K562 (cell line): Measurements from ENCODE around the gene HOXD13. TPM values are rescaled to one million over a fixed set of nuclear protein-coding genes. Genes with fewer than 3 reads are reported as not detected.

Source experiments
- ATAC-seq: fragments of 200-7000 bp; cut with Tn5 transposase; 3 replicates; pipeline ENCODE4 v1.9.1; 2020; ENCODE audit warnings: moderate library complexity
- BruUV-seq: library from RNA; stranded (reverse); fragments of 400-500 nt; replicated peaks from 2 replicates; lab custom pipeline; 2021; lab: Mats Ljungman, UMichigan
- CTCF ChIA-PET: fragments of 300-600 bp; formaldehyde crosslinking; extraction: SDS; loops from one replicate; lab custom pipeline; 2021; ENCODE audit warnings: low intra/inter-chr PET ratio; lab: Yijun Ruan, JAX
- POLR2A ChIA-PET: fragments of 300-600, 350-650 bp; sonication (Branson Sonifier 250); formaldehyde crosslinking; extraction: SDS; loops from one replicate; lab custom pipeline; 2021; ENCODE audit warnings: antibody characterized with exemption, inconsistent platforms; lab: Yijun Ruan, JAX
- DNase-seq, 4 experiments: peaks; one replicate each; pipeline versions ENCODE4 v3.0.0 to v3.0.0-alpha.2; 2011 to 2018; ENCODE audit warnings: low spot score in 3 of 4, mixed read lengths in 3 of 4; ENCODE audit errors: extremely low read depth in 1 of 4
- FAIRE-seq: peaks from 2 replicates; lab custom pipeline; 2011; peaks lifted over from hg19 to GRCh38; lab: Jason Lieb, UNC
- H2AFZ ChIP-seq: 2 replicates; pipeline ENCODE4 v1.6.0; 2011; ENCODE audit warnings: low read depth, low read length, control low read depth, inconsistent platforms
- H3K27ac ChIP-seq: fragments of 200-600 bp; 3 replicates; pipeline ENCODE4 v1.8.0; 2011; ENCODE audit warnings: low read depth, mild to moderate bottlenecking, control low read depth, inconsistent platforms, low read length, moderate library complexity, mixed read lengths; ENCODE audit errors: extremely low read depth
- H3K27me3 ChIP-seq, 2 experiments: fragments of 300-600 bp in 1 of 2; 2 replicates in 1 of 2; 3 replicates in 1 of 2; pipeline versions ENCODE4 v1.6.0 to v1.8.0; 2011; ENCODE audit warnings: inconsistent platforms in 2 of 2, low read length in 2 of 2, mild to moderate bottlenecking in 1 of 2, mixed read lengths in 1 of 2, moderate library complexity in 1 of 2; ENCODE audit not compliant: control insufficient read depth in 2 of 2, insufficient read depth in 2 of 2
- H3K36me3 ChIP-seq: fragments of 300-600 bp; 3 replicates; pipeline ENCODE4 v1.8.0; 2011; ENCODE audit warnings: mild to moderate bottlenecking, low read length, inconsistent platforms; ENCODE audit not compliant: control insufficient read depth, insufficient read depth
- H3K4me1 ChIP-seq, 2 experiments: fragments of 200-600 bp in 1 of 2; replicated peaks in 1 of 2; 2 replicates in 1 of 2; 3 replicates in 1 of 2; pipeline versions ENCODE4 v1.5.1 to v1.8.0; 2011; ENCODE audit warnings: inconsistent platforms in 2 of 2, low read length in 2 of 2, mild to moderate bottlenecking in 1 of 2, mixed read lengths in 1 of 2, moderate library complexity in 1 of 2; ENCODE audit not compliant: control insufficient read depth in 2 of 2, insufficient read depth in 2 of 2
- H3K4me2 ChIP-seq: 2 replicates; pipeline ENCODE4 v1.6.1; 2011; ENCODE audit warnings: low read length, control low read depth, inconsistent platforms, mixed read lengths; ENCODE audit not compliant: insufficient read depth
- H3K4me3 ChIP-seq: fragments of 200-600 bp; sonication (generic), shearing (Covaris generic); 2 replicates; pipeline ENCODE4 v1.5.1; 2016; ENCODE audit warnings: control low read depth, inconsistent platforms
- H3K79me2 ChIP-seq: fragments of 200-600 bp; 3 replicates; pipeline ENCODE4 v1.8.0; 2011; ENCODE audit warnings: low read length, inconsistent platforms; ENCODE audit not compliant: control insufficient read depth, insufficient read depth
- H3K9ac ChIP-seq, 2 experiments: 2 replicates each; pipeline versions ENCODE4 v1.6.0 to v1.6.1; 2011; ENCODE audit warnings: low read depth in 2 of 2, low read length in 2 of 2, control low read depth in 1 of 2, inconsistent platforms in 1 of 2, mild to moderate bottlenecking in 1 of 2, mixed read lengths in 1 of 2; ENCODE audit not compliant: insufficient read depth in 1 of 2
- H3K9me1 ChIP-seq: one replicate; pipeline ENCODE4 v1.6.0; 2011; ENCODE audit warnings: inconsistent platforms, mild to moderate bottlenecking, low read length, moderate library complexity; ENCODE audit not compliant: control insufficient read depth, insufficient read depth
- H3K9me3 ChIP-seq: replicated peaks from 2 replicates; pipeline ENCODE4 v1.5.1; 2011; ENCODE audit warnings: low read depth, low read length, inconsistent platforms; ENCODE audit not compliant: control insufficient read depth, insufficient read depth
- H4K20me1 ChIP-seq: replicated peaks from 2 replicates; pipeline ENCODE4 v1.6.1; 2011; ENCODE audit warnings: low read length, inconsistent platforms, mixed read lengths; ENCODE audit not compliant: control insufficient read depth, insufficient read depth
- EWSR1 ChIP-seq: fragments of 450-650 bp; IDR thresholded peaks from 2 replicates; pipeline ENCODE4 v1.6.1; 2018; ENCODE audit warnings: borderline replicate concordance, mild to moderate bottlenecking, low read depth, moderate library complexity; ENCODE audit not compliant: partially characterized antibody
- FOXA1 ChIP-seq: fragments of 450-650 bp; IDR thresholded peaks from 2 replicates; pipeline ENCODE4 v1.6.1; 2016; ENCODE audit warnings: mild to moderate bottlenecking, borderline replicate concordance
- HEY1 ChIP-seq: fragments of 250-450 bp; sonication (Bioruptor Pico); IDR thresholded peaks from 2 replicates; pipeline ENCODE4 v1.5.0; 2020; ENCODE audit warnings: mild to moderate bottlenecking, moderate library complexity, borderline replicate concordance
- KHSRP ChIP-seq: fragments of 450-650 bp; IDR thresholded peaks from 2 replicates; pipeline ENCODE4 v1.6.1; 2017
- MCM3 ChIP-seq: fragments of 450-650 bp; IDR thresholded peaks from 2 replicates; pipeline ENCODE4 v1.6.1; 2016
- NR2C2 ChIP-seq, 2 experiments: fragments of 200-800 bp in 1 of 2; sonication (Bioruptor generic) in 1 of 2; sonication (generic) in 1 of 2; formaldehyde crosslinking in 1 of 2; IDR thresholded peaks; 2 replicates each; pipeline versions ENCODE4 v1.6.1 to v1.8.0; 2016 to 2022; ENCODE audit warnings: mild to moderate bottlenecking in 1 of 2, missing compliant biosample characterization in 1 of 2, missing genetic modification characterization in 1 of 2, missing genetic modification reagents in 1 of 2
- OTX1 ChIP-seq: fragments of 450-650 bp; formaldehyde crosslinking; IDR thresholded peaks from 2 replicates; pipeline ENCODE4 v1.4.0; 2022; ENCODE audit warnings: mild to moderate bottlenecking
- POLR2AphosphoS5 ChIP-seq: IDR thresholded peaks from 2 replicates; pipeline ENCODE4 v1.6.1; 2011; ENCODE audit warnings: mild to moderate bottlenecking, low read depth, low read length, moderate library complexity; ENCODE audit not compliant: control insufficient read depth, insufficient read depth
- ZBTB40 ChIP-seq, 2 experiments: fragments of 450-650 bp in 1 of 2; sonication (generic) in 1 of 2; formaldehyde crosslinking in 1 of 2; IDR thresholded peaks; 2 replicates each; pipeline versions ENCODE4 v1.7.1 to v1.9.0; 2016 to 2022; ENCODE audit warnings: inconsistent platforms in 1 of 2, mild to moderate bottlenecking in 1 of 2, missing genetic modification reagents in 1 of 2
- ZBTB43 ChIP-seq: sonication (generic); formaldehyde crosslinking; IDR thresholded peaks from 2 replicates; pipeline ENCODE4 v1.8.0; 2023; ENCODE audit warnings: mild to moderate bottlenecking, missing genetic modification reagents
- WGBS: fragments of 100-300 bp; shearing (Covaris generic); methylation state at CpG from one replicate; pipeline ENCODE4 v1.1.6; 2016; ENCODE audit warnings: low coverage, mixed read lengths; ENCODE audit not compliant: insufficient coverage; ENCODE audit errors: missing lambda C conversion rate; 5-methylcytosine and 5-hydroxymethylcytosine counted together
- in situ Hi-C: fragments of 300-500 bp; cut with MboI; formaldehyde crosslinking; loops from 4 replicates; pipeline ENCODE4 v1.15.0; 2018; ENCODE audit warnings: inconsistent platforms, mixed read lengths
- intact Hi-C: fragments of 100-400 bp; cut with micrococcal nuclease; formaldehyde crosslinking; loops from 2 replicates; pipeline ENCODE4 v1.14.2; 2022
- polyA plus RNA-seq, 8 experiments: library from polyadenylated mRNA; depleted of rRNA in 4 of 8; stranded (reverse) in 5 of 8; unstranded in 3 of 8; fragments of >200 nt; fragmentation: Nextera tagmentation in 2 of 8; fragmentation: Illumina TruSeq in 1 of 8; extraction: Ambion mirVana in 2 of 8; extraction: Trizol in 1 of 8; gene quantifications; 2 replicates each; pipeline versions ENCODE4 v1.2.1 to v1.2.3, GENCODE V29; 2011 to 2014; ENCODE audit warnings: inconsistent platforms in 1 of 8, missing spikeins in 1 of 8
- total RNA-seq, 7 experiments: library from RNA; depleted of rRNA in 6 of 7; stranded (reverse); fragments of >200 nt in 6 of 7; fragmentation: Illumina TruSeq in 2 of 7; extraction: Trizol in 2 of 7; gene quantifications; 2 replicates each; pipeline versions ENCODE4 v1.2.1 to v1.2.3, GENCODE V29; 2011 to 2021; ENCODE audit warnings: low replicate concordance in 1 of 7

HOXD13 gene
- total and polyA plus RNA-seq, 9 of the 15 experiments (the other 6 are each of a cell fraction or from before 2014, with no cell fraction given), result 0.03 to 0.04 TPM; not detected in 7

- H3K27me3 ChIP-seq, result peaks cover 65 to 75% of the 10 kb centered on the region in 2 experiments
- DNase-seq (no peak), ATAC-seq (no peak), FAIRE-seq (no peak)
- BruUV-seq, result no TSS peak
- no peak overlapping the region for H2AFZ ChIP-seq
- POLR2A ChIA-PET, result no interaction called here
- 9% methylated on average over 8 of the region's 8 CpGs for WGBS
- no peak overlapping the region for H3K9ac ChIP-seq
- no peaks in the 10 kb centered on the region for H3K79me2 ChIP-seq
- H4K20me1 ChIP-seq, result peaks cover 11% of the 10 kb centered on the region; the same call in 1 of the 2 replicates
- H3K27ac ChIP-seq, result no peak overlapping the region
- intact Hi-C loops, result no loop called here
- H3K4me3 ChIP-seq, result no peak overlapping the region
- H3K4me2 ChIP-seq, result no peak overlapping the region
- in situ Hi-C loops, result loop anchor here (25.0 kb wide), 1 partner anchor 1057 kb away; no protein-coding TSS in a partner anchor
- H3K9me1 ChIP-seq, result no peaks in the 10 kb centered on the region
- CTCF ChIA-PET, result no interaction called here
- H3K4me1 ChIP-seq, result peaks cover 8 to 24% of the 10 kb centered on the region in 2 experiments
- TF ChIP-seq KHSRP (no peak), HEY1 (CRISPR knock-in tag) (no peak), OTX1 (CRISPR knock-in tag) (no peak), NR2C2 (CRISPR knock-in tag; IDR thresholded peaks at IDR 0.05) (no peak), NR2C2 (tag; IDR thresholded peaks at IDR 0.05) (no peak), EWSR1 (no peak), FOXA1 (no peak), ZBTB40 (IDR thresholded peaks at IDR 0.05) (no peak), ZBTB40 (CRISPR knock-in tag; IDR thresholded peaks at IDR 0.05) (no peak), ZBTB43 (CRISPR knock-in tag) (no peak), POLR2AphosphoS5 (no peak), MCM3 (no peak)
- no peaks in the 10 kb centered on the region for H3K36me3 ChIP-seq
- H3K9me3 ChIP-seq, result no peaks in the 10 kb centered on the region
These were observed 1.4 kb downstream of the HOXD13 start for GRCh38 chr2:176093898-176094249.
